Measurements from ENCODE around the gene PDE6A.

Gene PDE6A

DNA sequence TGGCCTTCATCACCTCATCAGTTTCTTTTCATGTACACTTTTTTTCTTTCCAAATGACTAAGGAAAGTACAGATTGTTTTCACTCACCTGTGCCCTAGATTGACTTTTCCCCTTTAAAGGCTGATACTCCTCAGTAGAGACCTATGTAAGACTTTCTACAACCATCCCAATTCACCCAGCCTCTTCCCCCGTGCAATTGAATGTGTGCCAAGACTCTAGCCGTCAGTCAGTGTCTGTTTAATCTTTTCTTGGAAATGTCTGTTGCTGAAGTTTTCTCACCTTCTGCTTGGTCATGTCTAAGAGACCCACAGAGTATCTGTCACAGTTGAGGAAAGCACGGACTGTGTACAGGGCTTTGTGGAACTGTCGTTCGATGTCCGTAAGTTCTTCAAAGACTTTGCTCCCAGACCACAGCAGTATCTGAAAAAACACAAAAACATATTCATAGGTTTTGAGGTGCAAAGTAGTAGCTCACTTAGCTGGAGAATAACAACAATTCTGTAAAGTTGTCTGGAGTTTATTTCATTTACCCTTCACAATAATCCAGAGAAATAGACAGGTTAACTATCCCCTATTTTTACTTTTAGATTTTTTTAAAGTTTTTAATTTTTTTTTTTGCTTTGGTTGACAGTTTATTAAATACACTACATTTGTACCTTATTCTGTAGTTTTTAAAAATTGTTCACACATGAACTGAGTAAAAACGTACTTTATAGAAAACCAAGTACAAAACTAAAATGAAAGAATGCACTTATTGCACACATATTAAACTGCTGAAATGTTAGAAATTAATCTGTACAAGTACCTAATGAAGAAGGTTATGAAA is 13.6 kb downstream of the PDE6A start:
- no peak for DNase-seq (ENCODE audit: low read depth in 2 of 2)

DNA sequence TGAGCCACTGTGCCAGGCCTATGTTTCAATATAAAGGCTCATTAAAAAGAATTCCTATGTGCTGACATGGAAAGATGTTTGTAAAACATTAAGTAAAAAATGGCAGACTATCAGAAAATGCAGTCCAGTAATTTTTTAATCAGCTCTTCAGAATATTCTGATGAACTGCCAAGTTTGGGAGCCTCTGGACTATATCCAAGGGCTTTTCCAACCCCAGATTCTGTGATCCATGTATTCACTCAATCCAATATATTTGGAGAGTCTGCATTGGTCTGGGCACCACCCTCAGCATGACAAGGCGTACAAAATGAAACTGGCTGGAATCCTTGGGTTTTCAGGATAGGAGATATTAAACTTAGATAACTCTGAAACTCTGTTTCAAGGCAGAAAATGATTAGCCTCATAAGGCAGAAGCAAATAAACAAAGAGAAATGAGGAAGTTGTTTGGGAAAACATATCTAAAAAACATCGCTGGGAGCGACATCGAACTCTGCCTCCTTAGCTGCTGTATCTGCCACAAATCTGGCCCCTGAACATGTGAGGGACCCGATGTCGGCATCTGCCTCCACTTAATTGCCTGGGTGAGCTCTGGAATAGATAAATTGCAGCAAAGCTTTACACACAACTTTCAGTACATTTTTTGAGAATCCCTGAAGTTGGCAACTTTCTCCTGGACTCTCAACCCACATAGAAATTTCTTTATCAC is 14.4 kb downstream of the PDE6A start:
- DNase-seq (ENCODE audit: low read depth in 2 of 2), result no peak

DNA sequence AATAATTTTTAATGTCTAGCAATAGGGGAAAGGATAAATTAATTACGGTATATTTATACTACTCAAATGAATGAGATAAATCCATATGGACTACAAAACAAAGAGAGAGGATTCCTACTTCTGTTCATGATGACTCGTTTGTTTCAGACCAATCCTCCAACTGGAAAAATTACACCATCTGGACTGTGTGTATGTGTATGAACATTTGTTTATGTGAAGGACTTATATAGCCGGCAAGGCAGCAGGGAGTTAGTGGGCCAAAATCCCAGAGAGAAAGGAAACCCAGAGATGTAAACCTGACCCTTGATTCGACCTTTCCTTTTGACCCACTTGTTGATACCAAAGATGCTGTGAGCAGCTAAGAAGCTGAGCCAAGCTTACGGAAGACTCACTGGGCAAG is 20.1 kb downstream of the PDE6A start:
- DNase-seq (ENCODE audit: low read depth in 2 of 2), result no peak

DNA sequence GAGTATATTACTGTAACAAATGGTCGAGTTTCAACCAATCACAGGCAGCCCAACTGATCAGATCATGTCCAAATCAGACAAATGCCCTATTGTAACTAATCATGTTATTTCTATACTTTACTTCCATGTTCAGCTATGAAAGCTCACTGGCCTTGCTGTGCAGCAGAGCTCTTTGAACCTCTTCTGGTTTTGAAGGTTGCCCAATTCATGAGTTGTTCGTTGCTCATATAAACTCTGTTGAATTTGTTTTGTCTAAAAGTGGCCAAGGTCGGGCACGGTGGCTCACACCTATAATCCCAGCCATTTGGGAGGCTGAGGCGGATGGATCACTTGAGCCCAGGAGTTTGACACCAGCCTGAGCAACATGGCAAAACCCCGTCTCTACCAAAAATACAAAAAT is 21.6 kb downstream of the PDE6A start:
- no peak for DNase-seq (ENCODE audit: low read depth in 2 of 2)

DNA sequence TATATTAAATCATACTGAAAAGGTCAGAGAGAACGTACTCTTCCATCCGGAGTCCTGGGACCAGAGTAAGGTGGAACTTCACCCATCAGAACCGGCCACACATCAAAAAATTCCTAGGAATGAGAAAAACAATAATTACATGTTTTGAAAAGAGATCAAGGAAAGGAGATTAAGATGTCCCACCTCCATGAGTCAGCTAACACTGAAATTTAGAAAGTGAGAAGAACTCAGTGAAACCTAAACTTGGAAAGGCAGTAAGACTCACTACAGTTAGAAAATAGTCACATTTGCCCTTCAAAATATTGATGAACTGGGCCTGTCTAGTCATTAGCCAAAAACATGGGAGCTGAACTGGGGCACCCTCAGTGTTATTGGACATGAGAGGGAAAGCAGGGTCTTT is 23.0 kb downstream of the PDE6A start:
- no peak for DNase-seq (ENCODE audit: low read depth in 2 of 2)

DNA sequence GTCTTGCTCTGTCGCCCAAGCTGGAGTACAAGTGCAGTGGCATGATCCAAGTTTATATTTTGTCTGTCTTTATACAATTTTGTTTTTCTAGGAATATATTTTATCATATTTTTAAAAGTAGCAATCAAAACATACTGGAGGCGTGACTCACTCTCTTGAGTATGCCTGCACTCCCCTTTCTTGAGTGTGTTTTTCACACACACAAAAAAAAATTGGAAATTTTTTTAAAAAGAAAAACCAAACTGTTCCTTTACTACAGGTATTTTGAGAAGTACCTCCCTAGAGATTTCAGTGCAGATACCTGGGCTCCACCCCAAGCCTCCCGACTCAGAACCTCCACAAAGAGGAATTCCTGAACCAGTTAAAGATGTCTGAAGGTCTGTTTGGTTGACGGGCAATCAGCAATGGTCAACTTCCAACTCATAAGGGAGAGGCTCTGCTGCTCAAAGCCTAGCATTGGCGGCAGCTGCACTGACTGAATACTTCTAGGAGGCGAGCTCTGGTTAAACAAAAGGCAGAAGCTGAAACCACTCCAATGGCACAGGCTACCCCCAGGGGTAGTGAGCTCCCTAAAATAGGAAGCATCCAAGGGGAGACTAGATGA is 27.4 kb downstream of the PDE6A start:
- no peak for DNase-seq (ENCODE audit: low read depth in 2 of 2)

- DNase-seq (ENCODE audit: low read depth in 2 of 2), result no peak
Observed at GRCh38 chr5:149916334-149917072, 28.1 kb downstream of the PDE6A start.

GRCh38 chr5:149915392-149916260 is 29.0 kb downstream of the PDE6A start:
- DNase-seq (ENCODE audit: low read depth in 2 of 2), result no peak

GRCh38 chr5:149913436-149914419 is 30.9 kb downstream of the PDE6A start:
- DNase-seq (ENCODE audit: low read depth in 2 of 2), result no peak

- DNase-seq (ENCODE audit: low read depth in 2 of 2), result no peak
Observed at GRCh38 chr5:149912226-149912871, 32.2 kb downstream of the PDE6A start.

DNA sequence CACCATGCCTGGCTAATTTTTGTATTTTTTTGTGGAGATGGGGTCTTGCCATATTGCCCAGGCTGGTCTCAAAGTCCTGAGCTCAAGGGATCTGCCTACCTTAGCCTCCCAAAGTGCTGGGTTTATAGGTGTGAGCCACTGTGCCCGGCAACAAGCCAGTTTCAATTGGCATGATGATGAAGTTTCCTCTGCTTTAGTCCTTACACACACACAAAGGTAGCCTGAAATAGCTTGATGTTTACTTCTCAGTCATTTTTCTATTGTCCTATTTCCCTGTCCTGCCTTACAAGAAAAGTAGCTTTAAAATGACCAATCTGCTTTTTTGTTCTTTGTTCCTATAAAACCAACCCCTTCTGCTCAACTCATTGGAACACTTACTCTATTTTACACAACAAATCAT is 33.6 kb downstream of the PDE6A start:
- no peak for DNase-seq (ENCODE audit: low read depth in 2 of 2)

- no peak for DNase-seq (ENCODE audit: low read depth in 2 of 2)
Observed at GRCh38 chr5:149907828-149908227, 36.8 kb downstream of the PDE6A start.

DNA sequence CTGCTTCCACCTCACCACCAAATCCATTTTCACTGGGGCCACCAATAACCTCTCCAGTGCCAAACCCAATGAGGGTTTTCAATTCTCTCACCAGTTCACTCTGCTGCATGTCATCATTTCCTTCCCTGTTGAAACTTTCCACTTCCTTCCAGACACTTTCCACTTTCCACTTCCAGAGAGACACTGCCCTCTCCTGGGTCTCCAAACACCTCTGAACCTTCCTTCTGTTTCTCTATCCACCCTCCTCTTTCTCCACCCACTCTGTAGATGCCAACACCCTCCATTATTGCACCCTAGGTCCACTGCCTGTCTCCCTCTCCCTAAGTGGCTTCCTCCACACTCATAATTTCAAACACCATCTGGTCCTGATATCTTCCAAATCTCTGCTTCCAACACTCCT is 39.6 kb downstream of the PDE6A start:
- no peak for DNase-seq (ENCODE audit: low read depth in 2 of 2)

DNA sequence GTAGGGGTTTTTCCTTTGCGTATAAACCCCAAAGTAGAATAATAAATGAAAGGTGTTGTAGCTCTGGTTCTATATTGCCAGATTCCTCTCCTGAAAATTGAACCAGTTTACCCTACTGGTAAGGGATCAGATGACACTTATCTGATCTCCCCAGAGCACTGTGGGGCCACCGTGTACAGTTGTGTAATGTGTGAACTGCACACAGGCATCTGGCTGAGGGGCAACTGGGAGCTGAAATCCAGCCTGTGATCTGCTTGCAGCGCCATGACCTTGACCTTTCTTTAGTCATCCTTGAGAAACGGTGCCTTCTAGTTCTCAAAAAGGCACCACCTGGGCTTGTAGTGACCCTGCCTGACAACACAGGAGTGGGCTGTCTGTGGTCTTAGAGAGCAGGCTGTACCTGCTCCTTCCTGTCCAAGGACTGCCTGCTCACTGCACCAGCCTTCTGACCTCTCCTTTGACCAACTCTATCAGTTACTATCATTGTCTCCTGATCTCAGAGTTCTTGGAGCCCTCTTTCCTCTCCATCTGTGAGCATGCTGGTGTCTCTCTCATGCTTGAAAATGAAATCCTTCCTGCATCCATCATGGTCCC is 40.2 kb downstream of the PDE6A start:
- DNase-seq (ENCODE audit: low read depth in 2 of 2), result no peak

DNA sequence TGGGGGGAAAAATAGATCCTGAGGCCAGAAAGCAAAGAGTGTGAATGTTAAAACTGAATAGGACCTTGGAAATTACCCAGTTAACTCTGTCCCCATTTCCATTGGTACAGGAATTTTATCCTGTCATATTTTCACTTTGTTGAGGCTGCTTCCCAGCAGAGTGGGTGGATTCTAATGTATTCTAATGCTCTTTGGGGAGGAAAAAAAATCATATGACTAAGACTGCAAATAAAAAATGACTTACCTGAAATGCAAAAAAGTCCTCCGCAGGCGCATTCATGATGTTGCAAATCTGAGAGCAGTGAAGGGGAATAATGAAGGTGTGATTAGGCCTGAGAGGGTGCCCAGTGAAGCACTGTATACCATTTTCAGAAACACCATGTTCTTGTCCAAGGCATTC is 41.2 kb downstream of the PDE6A start:
- DNase-seq (ENCODE audit: low read depth in 2 of 2), result no peak

DNA sequence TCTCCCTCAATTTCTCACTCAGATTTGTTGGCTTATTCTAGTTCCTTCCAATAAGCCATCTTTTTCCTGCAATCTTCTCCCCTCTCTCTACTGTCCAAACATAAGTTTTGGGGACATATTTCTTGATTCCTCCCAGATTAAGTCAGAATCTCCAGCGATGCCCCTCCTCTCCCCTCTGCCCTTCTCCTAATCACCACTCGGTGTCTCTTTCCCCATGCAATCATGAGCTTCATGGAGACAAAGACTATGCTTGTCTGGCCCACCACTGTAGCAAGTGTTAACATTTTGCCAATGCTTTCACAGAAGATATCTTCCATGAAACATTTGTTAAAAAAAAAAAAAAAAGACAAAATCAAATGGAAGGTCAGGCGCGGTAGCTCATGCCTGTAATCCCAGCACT is 42.4 kb downstream of the PDE6A start:
- no peak for DNase-seq (ENCODE audit: low read depth in 2 of 2)

DNA sequence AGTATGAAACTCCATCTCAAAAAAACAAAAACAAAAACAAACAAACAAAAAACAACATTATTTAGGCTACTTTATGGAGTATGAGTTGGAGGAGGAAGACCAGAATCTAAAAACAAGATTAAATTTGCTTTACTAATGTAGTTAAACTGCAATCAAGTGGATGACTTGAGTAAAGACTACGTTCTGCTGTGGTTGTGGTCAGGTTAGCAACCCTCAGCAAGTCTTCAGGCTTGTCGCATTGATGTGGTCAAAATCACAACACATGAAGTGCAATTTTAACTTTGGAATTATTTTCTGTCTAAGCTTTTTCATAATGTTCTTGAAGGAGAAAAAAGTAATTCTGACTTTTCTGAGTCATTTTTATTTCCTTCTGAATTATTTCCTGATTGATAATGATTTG is 43.1 kb downstream of the PDE6A start:
- no peak for DNase-seq (ENCODE audit: low read depth in 2 of 2)

DNA sequence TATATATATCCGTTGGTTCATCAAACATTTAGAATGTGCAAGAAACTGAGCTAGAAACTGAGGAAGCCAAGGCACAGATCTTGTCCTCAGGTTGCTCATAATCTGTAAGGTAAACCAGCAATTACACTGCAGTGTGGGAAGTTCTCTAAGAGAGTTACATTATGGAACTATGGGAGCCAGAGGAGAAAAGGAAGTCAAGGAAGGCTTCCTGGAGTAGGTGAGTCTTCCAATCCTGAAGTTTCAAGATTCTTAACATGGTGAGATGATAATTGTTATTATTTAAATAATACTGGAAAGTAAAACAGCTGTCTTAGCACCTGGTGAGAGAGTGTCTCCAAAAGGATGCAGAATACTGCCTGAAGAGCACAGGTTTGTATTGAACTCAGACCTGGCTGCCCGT is 44.2 kb downstream of the PDE6A start:
- DNase-seq (ENCODE audit: low read depth in 2 of 2), result no peak

DNA sequence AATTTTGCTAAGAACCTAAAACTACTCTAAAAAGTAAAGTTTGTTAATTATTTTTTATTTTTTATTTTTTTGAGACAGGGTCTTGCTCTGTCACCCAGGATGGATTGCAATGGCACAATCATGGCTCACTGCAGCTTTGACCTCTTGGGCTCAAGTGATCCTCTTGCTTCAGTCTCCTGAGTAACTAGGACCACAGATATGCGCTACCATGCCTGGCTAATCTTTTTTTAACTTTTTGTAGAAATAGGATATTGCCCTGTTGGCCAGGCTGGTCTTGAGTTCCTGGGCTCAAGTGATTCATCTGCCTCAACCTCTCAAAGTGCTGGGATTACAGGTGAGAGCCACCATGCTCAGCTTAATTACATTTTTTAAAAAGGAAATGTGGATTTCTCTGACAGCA is 45.8 kb downstream of the PDE6A start:
- no peak for DNase-seq (ENCODE audit: low read depth in 2 of 2)

All from fibroblast of skin of left biceps (primary cell).